Ramos (cell line): ENCODE results near the gene EIF2B1.
"Not testable (repeated sequence)": the region's sequence is repeated elsewhere in the genome, so short reads cannot be mapped to it uniquely, and the experiment has no call there.

ENCODE experiments used
- in situ Hi-C: fragments of 300-500 bp; cut with MboI; formaldehyde crosslinking; loops from one replicate; pipeline ENCODE4 v1.14.3; 2022; ENCODE audit warnings: low sequenced_read_pairs; ENCODE audit not compliant: unreplicated experiment

Gene EIF2B1

DNA sequence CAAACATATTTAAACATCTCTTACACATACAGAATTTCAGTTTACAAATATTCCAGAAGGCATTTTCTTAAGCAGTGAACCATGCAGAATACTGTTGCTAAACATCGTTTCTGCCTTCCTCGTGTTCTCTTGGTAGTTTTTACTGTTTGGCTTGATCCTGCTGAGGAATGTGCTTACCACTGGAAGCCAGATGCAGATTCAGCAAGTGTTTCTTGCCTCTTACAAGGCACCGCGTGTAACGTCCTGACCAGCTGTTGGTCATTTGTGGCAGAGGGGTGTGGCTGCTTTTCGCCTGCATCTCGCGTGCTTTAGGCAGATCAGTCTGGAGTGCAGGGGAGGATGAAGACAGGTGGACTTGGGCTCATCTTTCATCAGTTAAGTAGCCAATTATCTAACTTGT, 12.4 kb downstream of the EIF2B1 start:
- in situ Hi-C loops = no loop called here

GRCh38 chr12:123617580-123617979, 15.9 kb downstream of the EIF2B1 start:
- in situ Hi-C loops = no loop called here

GRCh38 chr12:123617144-123617543, 16.3 kb downstream of the EIF2B1 start:
- in situ Hi-C loops = no loop called here

DNA sequence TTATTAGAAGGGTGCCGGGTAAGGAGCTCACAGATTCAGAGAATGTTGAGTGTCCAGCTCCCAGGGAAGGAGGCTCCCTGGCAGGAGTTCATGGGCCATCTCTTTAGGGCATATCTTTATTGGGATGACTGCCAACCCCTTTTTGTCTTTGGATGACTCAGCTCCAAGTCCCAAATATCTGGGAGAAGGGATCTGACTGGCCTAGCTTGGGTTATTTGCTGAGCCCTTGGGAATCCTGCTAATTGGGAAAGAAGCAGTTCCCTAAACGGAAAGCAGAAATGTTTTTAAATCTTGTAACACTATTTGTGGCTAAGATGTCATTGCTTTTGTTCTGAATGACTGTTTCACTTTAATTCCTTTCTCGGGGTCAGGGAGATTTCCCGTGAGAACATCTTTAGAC, 19.0 kb downstream of the EIF2B1 start:
- in situ Hi-C loops = no loop called here

DNA sequence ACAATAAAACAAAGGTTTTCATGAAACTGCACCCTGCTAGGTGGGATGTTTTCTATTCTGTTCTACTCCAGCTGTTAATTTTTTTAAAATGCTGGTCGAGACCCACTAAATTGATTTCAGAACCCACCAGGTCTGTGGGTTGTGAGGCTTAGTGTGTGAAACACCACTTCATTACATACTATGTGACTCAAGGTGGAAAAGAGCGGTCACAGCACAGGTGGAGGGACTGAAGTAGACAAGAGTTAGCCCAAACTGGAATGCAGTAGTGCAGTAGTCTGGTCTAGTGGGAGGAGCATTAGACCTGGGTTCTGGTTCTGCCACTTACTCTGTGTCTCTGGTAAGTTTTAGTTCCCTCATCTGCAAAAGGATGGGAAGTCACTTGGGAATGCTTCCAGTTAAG, 19.4 kb downstream of the EIF2B1 start:
- in situ Hi-C loops = no loop called here

GRCh38 chr12:123608182-123608581, 25.3 kb downstream of the EIF2B1 start:
- in situ Hi-C loops = no loop called here

DNA sequence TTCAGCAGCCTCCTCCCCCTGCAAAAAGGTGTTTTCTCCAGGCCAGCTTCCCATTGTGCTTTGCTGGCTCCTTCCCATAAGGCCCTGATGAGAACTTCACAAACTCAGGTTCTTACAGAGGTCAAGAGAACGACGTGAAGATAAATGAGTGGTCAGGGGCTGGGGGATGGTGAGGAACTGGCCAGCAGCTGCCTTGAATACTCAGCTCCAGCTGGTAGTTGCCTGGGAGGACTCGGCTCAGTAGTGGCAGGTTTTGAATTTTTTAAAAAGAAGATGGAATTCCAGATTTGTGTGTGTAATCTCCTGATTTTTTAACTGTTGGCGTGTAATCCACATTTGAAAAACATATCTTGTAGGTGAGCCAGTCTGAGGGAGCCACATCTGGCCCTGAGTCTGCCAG, 25.7 kb downstream of the EIF2B1 start:
- in situ Hi-C loops = no loop called here

DNA sequence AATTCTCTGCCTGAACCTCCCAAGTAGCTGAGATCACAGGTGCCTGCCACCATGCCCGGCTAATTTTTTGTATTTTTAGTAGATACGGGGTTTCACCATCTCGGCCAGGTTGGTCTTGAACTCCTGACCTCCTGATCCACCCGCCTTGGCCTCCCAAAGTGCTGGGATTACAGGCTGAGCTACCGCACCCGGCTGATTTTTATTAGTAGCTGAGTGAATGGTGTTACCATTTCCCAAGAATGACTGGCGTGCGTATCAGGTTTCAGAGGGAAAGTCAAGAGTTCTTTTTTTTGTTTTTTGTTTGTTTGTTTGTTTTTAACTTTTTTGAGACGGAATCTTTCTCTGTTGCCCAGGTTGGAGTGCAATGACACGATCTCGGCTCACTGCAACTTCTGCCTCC, 30.0 kb downstream of the EIF2B1 start:
- in situ Hi-C loops = not testable (repeated sequence)

DNA sequence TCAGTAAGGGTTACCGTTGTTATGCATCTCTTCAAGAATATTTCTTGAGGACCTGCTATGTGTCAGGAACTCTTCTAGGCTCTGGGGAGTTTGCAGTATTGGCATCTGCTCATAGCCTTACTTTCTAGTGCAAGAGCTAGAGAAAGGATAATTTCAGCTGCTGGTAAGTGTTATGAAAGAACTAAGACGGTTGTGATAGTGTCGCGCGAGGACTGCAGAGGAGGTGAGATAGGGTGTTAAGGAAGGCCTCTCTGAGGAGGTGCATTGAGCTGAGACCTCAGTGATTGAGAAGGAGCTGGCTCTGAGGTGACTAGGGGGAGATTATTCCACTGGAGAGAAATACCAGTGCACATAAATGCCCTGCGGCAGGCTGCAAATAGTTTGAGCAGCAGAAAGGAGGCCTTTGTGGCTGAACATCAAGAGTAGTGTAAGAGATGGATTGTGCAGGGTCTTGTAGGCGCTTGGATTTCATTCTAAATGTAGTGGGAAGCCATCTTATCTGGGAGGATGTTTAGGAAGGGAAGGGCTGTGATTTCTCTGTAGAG, 30.8 kb downstream of the EIF2B1 start:
- in situ Hi-C loops = no loop called here

DNA sequence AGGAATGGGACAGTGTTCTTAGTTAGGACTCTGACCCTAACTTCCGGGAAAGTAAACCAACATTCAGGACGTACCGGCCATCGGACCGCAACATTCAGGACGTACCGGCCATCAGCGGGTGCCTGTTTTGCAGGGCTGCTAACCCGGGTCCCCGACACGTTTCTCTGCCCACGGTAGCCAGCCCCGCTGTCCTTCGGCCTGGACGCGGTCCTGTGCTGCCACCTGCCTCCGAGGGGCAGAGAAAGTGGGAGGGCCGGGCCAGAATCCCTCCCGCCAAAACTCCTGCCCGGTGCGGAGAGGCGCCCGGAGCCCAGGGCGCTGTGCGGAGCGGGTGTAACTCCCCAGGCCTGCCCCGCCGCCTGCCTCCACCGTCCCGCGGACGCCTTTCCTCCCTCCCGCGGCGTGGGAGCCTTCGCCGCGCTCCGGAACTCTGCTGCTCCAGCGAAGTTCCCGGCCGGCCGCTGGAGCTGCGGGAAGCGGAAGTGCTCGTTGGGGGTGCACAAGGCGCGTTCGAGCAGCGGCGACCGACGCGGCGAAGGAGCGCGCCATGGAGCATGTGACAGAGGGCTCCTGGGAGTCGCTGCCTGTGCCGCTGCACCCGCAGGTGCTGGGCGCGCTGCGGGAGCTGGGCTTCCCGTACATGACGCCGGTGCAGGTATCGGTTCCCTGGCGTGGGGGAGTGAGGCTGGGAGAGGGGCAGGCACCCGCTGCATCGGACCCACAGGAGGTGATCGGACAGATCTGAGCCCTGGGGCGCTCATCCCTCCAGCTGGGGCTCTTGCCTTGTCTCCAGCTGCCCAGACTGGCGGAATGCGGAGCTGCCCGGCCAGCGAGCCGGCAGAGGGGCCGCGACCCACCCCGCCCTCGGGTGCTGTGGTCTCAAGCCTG, 31.6 kb downstream of the EIF2B1 start, which contains the start of gene DDX55:
DDX55 (plus strand) TSS at position 498 of the 888 bp plus-strand sequence; CDS start at position 548, 50 bp downstream.
- in situ Hi-C loops = no loop called here

DNA sequence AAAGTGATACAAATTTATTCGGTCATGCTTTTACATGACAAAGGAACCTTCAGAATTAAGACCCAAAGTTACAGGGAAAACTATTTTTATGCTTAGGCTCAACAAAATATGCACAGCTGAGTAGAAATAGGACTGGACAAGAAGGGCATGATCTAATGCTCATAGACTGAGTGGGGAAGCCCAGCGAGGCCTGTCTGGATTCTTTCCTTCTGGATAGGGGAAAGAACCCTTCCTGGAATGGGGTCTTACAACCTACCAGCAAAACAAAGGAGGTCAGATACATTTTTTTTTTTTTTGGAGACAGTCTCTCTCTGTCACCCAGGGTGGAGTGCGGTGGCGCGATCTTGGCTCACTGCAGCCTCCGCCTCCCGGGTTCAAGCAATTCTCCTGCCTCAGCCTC, 33.8 kb downstream of the EIF2B1 start:
- in situ Hi-C loops = loop anchor here (10.0 kb wide), 1 partner anchor 335 kb away; no protein-coding TSS in a partner anchor

DNA sequence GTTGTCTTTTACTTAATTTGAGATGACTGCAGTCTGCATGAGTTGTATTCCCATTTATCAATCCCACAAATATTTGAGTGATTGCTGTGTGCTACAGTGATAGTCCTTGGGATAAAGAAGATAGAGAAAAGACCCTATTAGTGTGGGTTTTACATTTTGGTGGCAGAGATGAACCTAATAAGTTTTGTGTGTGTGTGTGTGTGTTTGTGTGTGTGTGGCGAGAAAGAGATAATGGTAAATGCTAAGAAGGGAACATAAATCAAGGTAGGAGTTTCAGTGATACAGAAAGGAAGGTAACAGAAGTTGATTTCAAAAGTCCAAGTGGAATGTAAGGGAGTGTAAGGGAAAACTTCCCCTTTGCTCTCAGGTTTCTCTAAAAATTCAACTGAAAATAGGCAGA, 34.2 kb downstream of the EIF2B1 start:
- in situ Hi-C loops = loop anchor here (10.0 kb wide), 1 partner anchor 335 kb away; no protein-coding TSS in a partner anchor

DNA sequence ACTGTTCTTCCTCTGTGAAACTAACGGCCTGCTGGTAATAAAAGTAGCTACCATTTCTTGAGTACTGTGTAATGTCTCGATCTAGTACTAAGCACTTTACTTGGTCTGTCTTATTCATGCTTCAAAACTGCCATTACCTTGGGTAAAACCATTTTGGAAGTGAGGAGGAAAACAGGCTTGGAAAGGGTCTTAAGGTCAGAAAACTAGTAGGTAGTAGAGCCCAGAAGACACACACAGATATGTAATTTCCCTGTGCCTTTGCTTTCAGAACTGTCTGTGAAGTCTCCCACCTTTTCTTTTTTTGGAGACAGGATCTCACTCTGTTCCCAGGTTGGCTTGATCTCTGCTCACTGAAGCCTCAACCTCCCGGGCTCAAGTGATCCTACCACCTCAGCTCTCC, 35.0 kb downstream of the EIF2B1 start:
- in situ Hi-C loops = loop anchor here (10.0 kb wide), 1 partner anchor 334 kb away; no protein-coding TSS in a partner anchor

DNA sequence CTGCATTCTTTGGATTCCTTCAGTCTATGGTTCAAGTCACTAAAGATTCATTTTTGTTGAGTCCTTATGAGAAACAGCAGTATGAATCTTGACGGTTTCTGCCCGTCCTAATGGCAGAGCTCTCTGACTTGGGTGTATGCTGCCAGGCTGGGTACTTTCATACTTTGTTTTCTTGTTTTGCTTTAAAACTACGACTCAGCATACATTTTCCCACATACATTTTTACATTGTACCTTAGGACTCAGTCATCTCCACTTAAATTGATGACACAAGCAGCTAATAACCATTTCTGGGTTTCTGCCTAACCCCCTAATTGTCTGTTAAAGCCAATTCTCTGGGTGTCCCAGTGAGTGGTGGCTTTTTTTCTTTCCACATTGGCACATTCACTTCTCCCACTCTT, 36.4 kb downstream of the EIF2B1 start:
- in situ Hi-C loops = loop anchor here (10.0 kb wide), 1 partner anchor 332 kb away; no protein-coding TSS in a partner anchor

- in situ Hi-C loops = loop anchor here (10.0 kb wide), 1 partner anchor 331 kb away; no protein-coding TSS in a partner anchor
Measured at GRCh38 chr12:123595729-123596128, 37.8 kb downstream of the EIF2B1 start.

- in situ Hi-C loops = loop anchor here (10.0 kb wide), 1 partner anchor 327 kb away; no protein-coding TSS in a partner anchor
Measured at GRCh38 chr12:123591702-123592481, 41.6 kb downstream of the EIF2B1 start.

DNA sequence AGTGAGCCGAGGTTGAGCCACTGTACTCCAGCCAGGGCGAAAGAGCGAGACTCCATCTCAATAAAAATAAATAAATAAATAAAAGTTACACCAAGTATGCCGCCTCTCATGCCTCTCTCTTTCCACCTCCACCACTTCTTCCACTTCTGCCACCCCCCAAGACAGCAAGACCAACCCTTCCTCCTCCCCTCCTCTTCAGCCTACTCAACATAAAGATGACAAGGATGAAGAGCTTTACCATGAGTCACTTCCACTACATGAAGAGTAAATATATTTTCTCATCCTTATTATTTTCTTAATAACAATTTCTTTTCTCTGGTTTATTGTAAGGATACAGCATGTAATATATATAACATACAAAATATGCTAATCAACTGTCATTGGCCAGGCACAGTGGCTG, 52.7 kb downstream of the EIF2B1 start:
- in situ Hi-C loops = no loop called here

DNA sequence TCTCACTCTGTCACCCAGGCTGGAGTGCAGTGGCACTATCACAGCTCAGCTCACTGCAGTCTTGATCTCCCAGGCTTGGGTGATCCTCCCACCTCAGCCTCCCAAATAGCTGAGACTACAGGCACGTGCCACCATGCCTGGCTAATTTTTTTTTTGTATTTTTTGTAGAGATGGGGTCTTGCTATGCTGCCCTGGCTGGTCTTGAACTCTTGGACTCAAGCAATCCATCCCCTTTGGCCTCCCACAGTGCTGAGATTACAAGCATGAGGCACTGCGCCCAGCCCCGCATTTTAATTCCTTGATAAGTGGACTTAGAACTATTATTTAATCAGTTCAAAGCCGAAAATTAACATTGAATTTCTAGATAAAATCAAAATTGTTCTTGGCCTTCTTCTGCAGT, 54.7 kb downstream of the EIF2B1 start:
- in situ Hi-C loops = not testable (repeated sequence)

DNA sequence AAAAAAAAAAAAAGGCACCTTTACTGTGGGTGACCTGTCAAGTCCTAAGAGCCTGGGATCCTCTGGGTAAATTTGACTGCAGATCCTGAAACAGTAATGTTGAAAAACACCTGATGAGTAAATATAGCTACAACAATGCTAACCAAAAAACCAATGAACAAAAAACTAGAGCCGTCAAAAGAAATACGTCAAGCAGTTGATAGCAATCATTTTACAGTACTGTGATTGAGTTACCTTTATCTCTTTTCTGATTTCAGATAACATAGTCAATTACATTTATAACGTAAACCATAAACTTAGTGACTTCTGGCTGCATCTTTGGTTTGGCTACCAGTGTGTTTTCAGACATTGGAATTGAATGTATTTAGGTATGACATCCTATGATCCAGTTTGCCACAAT, 55.2 kb downstream of the EIF2B1 start:
- in situ Hi-C loops = no loop called here

DNA sequence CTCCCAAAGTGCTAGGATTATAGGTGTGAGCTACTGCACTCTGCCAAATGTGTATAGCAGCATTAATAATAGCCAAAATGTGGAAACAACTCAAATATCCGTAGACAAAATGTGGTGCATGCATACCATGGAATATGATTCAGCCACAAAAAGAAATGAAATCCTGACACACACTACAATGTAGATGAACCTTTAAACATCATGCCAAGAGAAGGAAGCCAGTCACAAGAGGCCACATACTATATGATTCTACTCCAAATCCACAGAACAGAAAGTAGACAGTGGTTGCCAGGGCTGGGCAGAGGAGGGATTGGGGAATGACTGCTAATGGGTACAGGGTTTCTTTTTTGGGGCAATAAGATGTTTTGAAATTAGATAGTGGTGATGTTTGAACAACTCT, 56.9 kb downstream of the EIF2B1 start:
- in situ Hi-C loops = no loop called here

GRCh38 chr12:123573870-123574269, 59.6 kb downstream of the EIF2B1 start:
- in situ Hi-C loops = no loop called here
